CD8-positive, alpha-beta memory T cell (primary cell): ENCODE measurements around the gene GALM. TPM values are rescaled to one million over a fixed set of nuclear protein-coding genes. Genes with fewer than 3 reads are reported as not detected.

ENCODE experiments used
- CTCF ChIA-PET: fragments of 350-600 bp; sonication (Branson Sonifier 250); formaldehyde crosslinking; loops from one replicate; lab custom pipeline; 2021; ENCODE audit warnings: antibody characterized with exemption; lab: Charles Lee
- POLR2A ChIA-PET: fragments of 350-600 bp; sonication (Branson Sonifier 250); formaldehyde crosslinking; loops from one replicate; lab custom pipeline; 2021; ENCODE audit warnings: antibody characterized with exemption; lab: Charles Lee
- DNase-seq, 5 donors: peaks; one replicate each; pipeline versions ENCODE4 v3.0.0 to v3.0.0-alpha.2; 2020 to 2022; ENCODE audit warnings: mixed read lengths in 1 of 5
- H3K27ac ChIP-seq: one replicate; pipeline ENCODE4 v1.7.0; 2013; ENCODE audit warnings: low read depth, mild to moderate bottlenecking, low read length, moderate library complexity
- H3K27me3 ChIP-seq: 2 replicates; pipeline ENCODE4 v1.7.0; 2013; ENCODE audit warnings: low read length, mild to moderate bottlenecking; ENCODE audit not compliant: insufficient read depth, poor library complexity, severe bottlenecking
- H3K36me3 ChIP-seq: 2 replicates; pipeline ENCODE4 v1.7.0; 2013; ENCODE audit warnings: mild to moderate bottlenecking, low read length, moderate library complexity; ENCODE audit not compliant: insufficient read depth
- H3K4me1 ChIP-seq: 2 replicates; pipeline ENCODE4 v1.7.0; 2013; ENCODE audit warnings: mild to moderate bottlenecking, low read length, moderate library complexity; ENCODE audit not compliant: insufficient read depth
- H3K4me3 ChIP-seq: 2 replicates; pipeline ENCODE4 v1.7.0; 2013; ENCODE audit warnings: mild to moderate bottlenecking, low read length
- H3K9me3 ChIP-seq: 2 replicates; pipeline ENCODE4 v1.7.0; 2013; ENCODE audit warnings: mild to moderate bottlenecking, low read length
- H3K27ac Mint-ChIP-seq, 8 donors: one replicate each; pipeline ENCODE4 v1.8.0; 2020 to 2021; ENCODE audit warnings: mixed read lengths in 8 of 8, mild to moderate bottlenecking in 6 of 8, inconsistent platforms in 3 of 8, moderate library complexity in 3 of 8
- H3K27me3 Mint-ChIP-seq, 2 donors: one replicate each; pipeline ENCODE4 v1.8.0; 2020 to 2021; ENCODE audit warnings: mixed read lengths in 2 of 2, mild to moderate bottlenecking in 1 of 2, moderate library complexity in 1 of 2
- H3K36me3 Mint-ChIP-seq, 3 donors: one replicate each; pipeline ENCODE4 v1.8.0; 2020 to 2021; ENCODE audit warnings: mixed read lengths in 3 of 3, inconsistent platforms in 1 of 3, mild to moderate bottlenecking in 1 of 3
- H3K4me1 Mint-ChIP-seq, 3 donors: one replicate each; pipeline ENCODE4 v1.8.0; 2020 to 2021; ENCODE audit warnings: mixed read lengths in 3 of 3, inconsistent platforms in 1 of 3, mild to moderate bottlenecking in 1 of 3
- H3K4me3 Mint-ChIP-seq, 7 donors: one replicate each; pipeline ENCODE4 v1.8.0; 2020 to 2021; ENCODE audit warnings: mixed read lengths in 7 of 7, mild to moderate bottlenecking in 6 of 7, moderate library complexity in 4 of 7, inconsistent platforms in 2 of 7
- H3K9me3 Mint-ChIP-seq, 5 donors: one replicate each; pipeline ENCODE4 v1.8.0; 2020 to 2022; ENCODE audit warnings: mixed read lengths in 5 of 5, mild to moderate bottlenecking in 3 of 5, moderate library complexity in 2 of 5, inconsistent platforms in 1 of 5
- polyA plus RNA-seq: library from polyadenylated mRNA; unstranded; fragments of 300-500 nt; fragmentation: Illumina TruSeq; gene quantifications from one replicate; pipeline ENCODE4 v1.2.3, GENCODE V29; 2021
- total RNA-seq, 2 experiments: library from RNA; stranded (reverse); gene quantifications; one replicate each; pipeline ENCODE4 v1.2.3, GENCODE V29; 2021

The GALM gene
- total and polyA plus RNA-seq, 3 experiments from 2014 or later: 51.4 to 109 (median 107) TPM

DNA sequence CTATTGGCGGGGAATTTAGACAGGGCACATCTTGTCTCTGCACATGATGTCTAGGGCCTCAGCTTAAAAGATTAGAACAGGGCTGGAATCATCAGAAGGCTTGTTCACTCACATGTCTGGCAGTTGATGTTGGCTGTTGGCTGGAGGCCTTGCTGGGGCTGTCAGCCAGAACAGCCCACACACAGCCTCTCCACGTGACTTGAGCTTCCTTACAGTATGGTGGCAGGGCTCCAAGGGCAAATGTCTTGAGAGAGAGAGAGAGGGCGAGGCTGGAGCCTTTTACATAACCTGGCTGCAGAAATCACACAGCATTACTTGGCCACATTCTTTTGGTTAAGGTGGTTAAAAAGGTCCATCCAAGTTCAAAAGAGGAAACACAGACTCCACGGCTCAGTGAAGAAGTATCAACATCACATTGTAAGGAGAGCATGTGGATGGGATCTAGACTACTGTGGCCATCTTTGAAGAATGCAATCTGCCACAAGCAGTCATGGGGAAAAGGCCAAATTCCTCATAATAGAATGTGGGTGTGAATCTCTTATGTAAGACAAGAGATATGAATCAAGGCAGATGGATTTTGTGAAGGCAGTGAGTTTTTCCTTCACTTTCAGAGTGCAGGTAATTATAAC lies 54.8 kb downstream of the GALM start:
- POLR2A ChIA-PET: interaction anchor here (0.6 kb wide), 1 partner anchor 53 kb away, joined by 3 read pairs; no protein-coding TSS in a partner anchor
- CTCF ChIA-PET: interaction anchor here (7.7 kb wide), 1 partner anchor 140 kb away, joined by 128 read pairs; no protein-coding TSS in a partner anchor
- Histone ChIP-seq H3K9me3 (no peaks in the 10 kb centered on the region), H3K27me3 (no peaks in the 10 kb centered on the region), H3K4me1 (peaks cover 19% of the 10 kb centered on the region), H3K4me3 (no peak overlapping the region), H3K27ac (no peak overlapping the region), H3K36me3 (no peaks in the 10 kb centered on the region)
- peak overlapping the region; percentile 65 to 94 (median 84) for H3K27ac Mint-ChIP-seq
- H3K9me3 Mint-ChIP-seq: peaks cover 0 to 5% (median 0%) of the 10 kb centered on the region in 5 donors
- no peak for DNase-seq
- no peaks in the 10 kb centered on the region for H3K27me3 Mint-ChIP-seq
- H3K4me3 Mint-ChIP-seq: peak overlapping the region in 3 of 7 donors; percentile 4 to 12 (median 6)
- peaks cover 11 to 49% (median 16%) of the 10 kb centered on the region in 3 donors for H3K36me3 Mint-ChIP-seq
- H3K4me1 Mint-ChIP-seq: peaks cover 42 to 64% (median 58%) of the 10 kb centered on the region in 3 donors

DNA sequence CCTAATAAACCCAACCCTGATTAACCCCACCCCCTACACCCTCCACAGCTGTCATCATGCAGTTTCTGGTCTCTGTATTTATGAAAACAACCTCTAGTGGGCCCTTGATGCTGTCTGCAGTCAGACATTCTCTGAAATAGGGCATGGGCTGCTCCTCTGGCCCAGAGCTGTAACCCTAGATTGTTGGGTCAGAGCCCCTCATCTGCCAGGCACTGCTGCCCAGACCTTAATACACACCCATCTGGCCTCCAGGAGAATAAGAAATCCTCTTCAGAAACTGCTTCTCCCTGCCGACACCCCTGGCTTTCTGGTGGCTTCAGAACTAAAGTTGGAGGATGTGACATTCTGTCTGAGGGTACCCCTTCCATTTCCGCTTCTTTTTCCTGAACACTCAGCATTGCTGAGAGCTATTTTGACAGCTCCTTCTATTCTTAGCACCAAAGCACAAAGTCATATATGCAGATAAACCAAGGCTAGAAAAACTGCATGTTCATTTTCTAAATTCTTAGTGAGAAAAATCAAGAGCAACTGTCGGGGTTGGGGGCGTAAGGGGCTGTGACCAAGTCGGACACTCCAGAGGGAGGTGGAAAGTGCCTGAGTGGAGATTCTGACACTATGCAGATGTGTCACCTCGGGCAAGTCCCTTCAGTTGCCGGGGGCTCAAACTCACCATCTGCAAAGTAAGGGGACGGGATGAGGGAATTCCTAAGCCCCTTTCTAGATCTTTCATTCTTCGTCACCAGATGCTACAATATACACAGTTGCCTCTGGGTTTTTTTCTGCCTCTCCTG lies 56.6 kb downstream of the GALM start:
- no peak overlapping the region for H3K4me3 ChIP-seq
- H3K36me3 ChIP-seq: no peaks in the 10 kb centered on the region
- H3K4me3 Mint-ChIP-seq: peak overlapping the region in 6 of 7 donors; percentile 66 to 84 (median 70)
- peak in 3 of 5 donors; percentile 16 to 26 (median 21) for DNase-seq
- H3K27ac Mint-ChIP-seq: peak overlapping the region; percentile 83 to 95 (median 90)
- no peaks in the 10 kb centered on the region for H3K27me3 Mint-ChIP-seq
- H3K27me3 ChIP-seq: no peaks in the 10 kb centered on the region
- peak overlapping the region; percentile 14 for H3K27ac ChIP-seq
- no peaks in the 10 kb centered on the region for H3K9me3 ChIP-seq
- peaks cover 40 to 59% (median 55%) of the 10 kb centered on the region in 3 donors for H3K4me1 Mint-ChIP-seq
- H3K4me1 ChIP-seq: peaks cover 19% of the 10 kb centered on the region
- ChIA-PET POLR2A (interaction anchor here (0.8 kb wide), 1 partner anchor 119 kb away, joined by 3 read pairs; no protein-coding TSS in a partner anchor), CTCF (interaction anchor here (0.6 to 7.7 kb wide), 16 partner anchors 10 to 186 kb away, joined by 3 to 128 read pairs (median 4); partner anchors contain the start of genes GALM and HNRNPLL)
- H3K36me3 Mint-ChIP-seq: peaks cover 8 to 38% (median 12%) of the 10 kb centered on the region in 3 donors
- H3K9me3 Mint-ChIP-seq: peaks cover 0 to 5% (median 0%) of the 10 kb centered on the region in 5 donors

DNA sequence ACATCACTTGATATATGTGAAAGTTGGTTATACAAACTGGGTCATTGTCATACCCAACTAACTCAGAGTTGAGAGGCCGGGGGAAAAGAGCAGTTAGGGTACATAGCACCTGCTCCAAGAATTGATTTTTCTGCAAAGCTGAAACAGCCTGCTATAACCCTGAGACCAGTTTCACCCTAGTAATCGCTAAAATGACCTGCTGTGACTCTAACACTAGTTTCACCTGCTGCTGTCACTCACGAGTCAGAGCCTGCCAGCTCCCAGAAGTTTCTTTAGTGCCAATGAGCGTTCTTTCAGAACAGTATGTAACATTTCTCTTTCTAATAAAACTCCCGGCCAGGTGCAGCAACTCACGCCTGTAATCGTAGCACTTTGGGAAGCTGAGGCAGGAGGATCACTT lies 57.3 kb downstream of the GALM start:
- no peak overlapping the region for H3K27ac ChIP-seq
- peaks cover 19% of the 10 kb centered on the region for H3K4me1 ChIP-seq
- H3K4me1 Mint-ChIP-seq: peaks cover 40 to 59% (median 55%) of the 10 kb centered on the region in 3 donors
- no peaks in the 10 kb centered on the region for H3K36me3 ChIP-seq
- no peak overlapping the region for H3K4me3 ChIP-seq
- peaks cover 0 to 5% (median 0%) of the 10 kb centered on the region in 5 donors for H3K9me3 Mint-ChIP-seq
- H3K27me3 ChIP-seq: no peaks in the 10 kb centered on the region
- H3K9me3 ChIP-seq: no peaks in the 10 kb centered on the region
- H3K27ac Mint-ChIP-seq: peak overlapping the region; percentile 83 to 95 (median 90)
- H3K4me3 Mint-ChIP-seq: peak overlapping the region in 6 of 7 donors; percentile 66 to 84 (median 70)
- H3K36me3 Mint-ChIP-seq: peaks cover 8 to 35% (median 12%) of the 10 kb centered on the region in 3 donors
- no peaks in the 10 kb centered on the region for H3K27me3 Mint-ChIP-seq
- POLR2A ChIA-PET: interaction anchor here (0.8 kb wide), 2 partner anchors 25 to 120 kb away, joined by 3 to 4 read pairs; no protein-coding TSS in a partner anchor
- CTCF ChIA-PET: interaction anchor here (0.6 to 7.7 kb wide), 10 partner anchors 12 to 187 kb away, joined by 3 to 128 read pairs (median 4); partner anchors contain the start of genes GALM and HNRNPLL
- no peak for DNase-seq

DNA sequence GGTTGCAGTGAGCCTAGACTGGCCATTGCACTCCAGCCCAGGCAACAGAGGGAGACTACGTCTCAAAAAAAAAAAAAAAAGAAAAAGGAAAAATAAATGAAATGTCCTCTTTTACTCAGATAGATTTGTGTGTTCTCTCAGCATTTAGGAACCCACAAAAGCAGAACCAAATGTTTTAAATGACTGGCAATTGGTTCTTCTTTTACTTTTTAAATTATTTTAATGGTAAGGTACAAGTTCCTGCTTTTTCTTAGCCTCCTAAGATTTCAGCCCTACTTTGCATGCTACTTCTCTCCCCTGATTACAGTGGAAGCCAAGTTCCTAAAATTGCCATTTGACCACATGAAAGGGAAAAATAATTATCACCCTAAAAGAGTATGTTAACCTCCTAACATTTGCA lies 61.7 kb downstream of the GALM start:
- no peaks in the 10 kb centered on the region for H3K9me3 ChIP-seq
- DNase-seq: no peak
- H3K27ac ChIP-seq: no peak overlapping the region
- H3K4me1 Mint-ChIP-seq: peaks cover 20 to 30% (median 29%) of the 10 kb centered on the region in 3 donors
- no peak overlapping the region for H3K4me3 Mint-ChIP-seq
- no peaks in the 10 kb centered on the region for H3K9me3 Mint-ChIP-seq
- H3K36me3 Mint-ChIP-seq: peaks cover 6 to 47% (median 8%) of the 10 kb centered on the region in 3 donors
- no peaks in the 10 kb centered on the region for H3K27me3 ChIP-seq
- H3K36me3 ChIP-seq: peaks cover 17% of the 10 kb centered on the region
- peaks cover 6% of the 10 kb centered on the region for H3K4me1 ChIP-seq
- no peak overlapping the region for H3K27ac Mint-ChIP-seq
- no peak overlapping the region for H3K4me3 ChIP-seq
- CTCF ChIA-PET: interaction anchor here (0.6 to 1.1 kb wide), 3 partner anchors 14 to 145 kb away, joined by 3 to 4 read pairs (median 3); partner anchors contain the start of gene HNRNPLL
- POLR2A ChIA-PET: interaction anchor here (0.7 kb wide), 1 partner anchor 20 kb away, joined by 3 read pairs; no protein-coding TSS in a partner anchor
- H3K27me3 Mint-ChIP-seq: no peaks in the 10 kb centered on the region

DNA sequence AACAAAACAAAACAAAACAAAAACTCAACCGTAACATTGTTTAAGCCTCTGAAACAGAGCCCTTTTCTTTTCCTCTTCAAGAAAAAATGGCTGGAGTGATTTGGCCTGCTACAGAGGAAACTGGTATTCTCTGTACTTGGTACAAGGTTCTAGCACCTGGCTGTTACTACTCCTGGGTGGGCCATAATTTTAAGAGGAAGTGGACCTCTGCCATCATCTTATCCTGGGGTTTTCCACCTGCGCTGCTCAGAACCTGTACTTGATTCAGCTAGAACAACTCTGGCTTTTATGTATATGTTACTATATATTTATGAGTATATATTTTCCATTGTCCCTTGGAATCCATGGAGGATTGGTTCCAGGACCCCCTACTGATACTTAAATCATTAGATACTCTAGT lies 62.8 kb downstream of the GALM start:
- H3K4me3 Mint-ChIP-seq: no peak overlapping the region
- H3K27ac ChIP-seq: no peak overlapping the region
- peak overlapping the region in 1 of 8 donors; percentile 42 for H3K27ac Mint-ChIP-seq
- H3K9me3 ChIP-seq: no peaks in the 10 kb centered on the region
- ChIA-PET POLR2A (no interaction called here), CTCF (no interaction called here)
- peaks cover 6 to 52% (median 10%) of the 10 kb centered on the region in 3 donors for H3K36me3 Mint-ChIP-seq
- no peak overlapping the region for H3K4me3 ChIP-seq
- no peaks in the 10 kb centered on the region for H3K27me3 ChIP-seq
- H3K4me1 Mint-ChIP-seq: peaks cover 12 to 19% (median 19%) of the 10 kb centered on the region in 3 donors
- H3K27me3 Mint-ChIP-seq: no peaks in the 10 kb centered on the region
- no peaks in the 10 kb centered on the region for H3K9me3 Mint-ChIP-seq
- DNase-seq: no peak
- no peaks in the 10 kb centered on the region for H3K4me1 ChIP-seq
- peaks cover 23% of the 10 kb centered on the region for H3K36me3 ChIP-seq

DNA sequence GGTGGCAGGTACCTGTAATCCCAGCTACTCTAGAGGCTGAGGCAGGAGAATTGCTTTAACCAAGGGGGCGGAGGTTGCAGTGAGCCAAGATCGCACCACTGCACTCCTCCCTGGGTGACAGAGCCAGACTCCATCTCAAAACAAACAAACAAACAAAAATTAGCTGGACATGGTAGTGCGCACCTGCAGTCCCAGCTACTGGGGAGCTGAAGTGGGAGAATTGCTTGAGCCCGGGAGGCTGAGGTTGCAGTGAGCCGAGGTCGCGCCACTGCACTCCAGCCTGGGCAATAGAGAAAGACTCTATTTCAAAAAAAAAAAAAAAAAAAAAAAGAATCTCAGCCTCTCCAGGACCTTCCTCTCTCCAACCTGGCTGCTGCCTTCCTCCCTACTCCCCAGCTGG lies 65.2 kb downstream of the GALM start:
- Mint-ChIP-seq H3K4me3 (no peak overlapping the region), H3K9me3 (no peaks in the 10 kb centered on the region), H3K4me1 (peaks cover 0 to 6% (median 6%) of the 10 kb centered on the region in 3 donors), H3K27me3 (no peaks in the 10 kb centered on the region), H3K27ac (peak overlapping the region in 1 of 8 donors; percentile 92), H3K36me3 (peaks cover 6 to 60% (median 17%) of the 10 kb centered on the region in 3 donors)
- peaks cover 32% of the 10 kb centered on the region for H3K36me3 ChIP-seq
- H3K27ac ChIP-seq: no peak overlapping the region
- no peak overlapping the region for H3K4me3 ChIP-seq
- no peaks in the 10 kb centered on the region for H3K4me1 ChIP-seq
- POLR2A ChIA-PET: no interaction called here
- H3K9me3 ChIP-seq: no peaks in the 10 kb centered on the region
- no peaks in the 10 kb centered on the region for H3K27me3 ChIP-seq
- no peak for DNase-seq
- CTCF ChIA-PET: interaction anchor here (1.0 to 4.1 kb wide), 6 partner anchors 16 to 149 kb away, joined by 3 to 21 read pairs (median 3); no protein-coding TSS in a partner anchor

DNA sequence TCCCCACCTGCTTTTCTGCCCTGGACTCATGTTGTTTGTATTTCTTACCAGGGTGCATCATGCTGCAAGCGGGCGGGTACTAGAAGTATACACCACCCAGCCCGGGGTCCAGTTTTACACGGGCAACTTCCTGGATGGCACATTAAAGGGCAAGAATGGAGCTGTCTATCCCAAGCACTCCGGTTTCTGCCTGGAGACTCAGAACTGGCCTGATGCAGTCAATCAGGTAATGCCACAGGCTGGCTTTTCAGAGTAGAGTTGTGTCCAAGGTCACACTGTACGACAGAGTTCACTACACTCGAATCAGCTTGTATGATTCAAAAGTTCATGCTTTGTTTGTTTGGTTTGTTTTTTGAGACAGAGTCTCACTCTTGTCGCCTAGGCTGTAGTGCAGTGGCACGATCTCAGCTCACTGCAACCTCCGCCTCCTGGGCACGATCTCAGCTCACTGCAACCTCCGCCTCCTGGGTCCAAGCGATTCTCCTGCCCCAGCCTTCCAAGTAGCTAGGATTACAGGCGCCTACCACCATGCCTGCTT lies 65.8 kb downstream of the GALM start:
- peaks cover 6 to 65% (median 17%) of the 10 kb centered on the region in 3 donors for H3K36me3 Mint-ChIP-seq
- ChIA-PET CTCF (interaction anchor here (1.0 to 4.1 kb wide), 8 partner anchors 9 to 150 kb away, joined by 3 to 21 read pairs (median 3); no protein-coding TSS in a partner anchor), POLR2A (no interaction called here)
- peaks cover 0 to 6% (median 6%) of the 10 kb centered on the region in 3 donors for H3K4me1 Mint-ChIP-seq
- no peaks in the 10 kb centered on the region for H3K4me1 ChIP-seq
- no peaks in the 10 kb centered on the region for H3K9me3 ChIP-seq
- H3K4me3 Mint-ChIP-seq: no peak overlapping the region
- H3K27ac ChIP-seq: no peak overlapping the region
- H3K27ac Mint-ChIP-seq: peak overlapping the region in 2 of 8 donors; percentile 72 to 92
- no peak overlapping the region for H3K4me3 ChIP-seq
- H3K27me3 Mint-ChIP-seq: no peaks in the 10 kb centered on the region
- H3K36me3 ChIP-seq: peaks cover 32% of the 10 kb centered on the region
- H3K27me3 ChIP-seq: no peaks in the 10 kb centered on the region
- H3K9me3 Mint-ChIP-seq: no peaks in the 10 kb centered on the region
- DNase-seq: no peak
